ENCODE data around the gene TMEM171.

DNA sequence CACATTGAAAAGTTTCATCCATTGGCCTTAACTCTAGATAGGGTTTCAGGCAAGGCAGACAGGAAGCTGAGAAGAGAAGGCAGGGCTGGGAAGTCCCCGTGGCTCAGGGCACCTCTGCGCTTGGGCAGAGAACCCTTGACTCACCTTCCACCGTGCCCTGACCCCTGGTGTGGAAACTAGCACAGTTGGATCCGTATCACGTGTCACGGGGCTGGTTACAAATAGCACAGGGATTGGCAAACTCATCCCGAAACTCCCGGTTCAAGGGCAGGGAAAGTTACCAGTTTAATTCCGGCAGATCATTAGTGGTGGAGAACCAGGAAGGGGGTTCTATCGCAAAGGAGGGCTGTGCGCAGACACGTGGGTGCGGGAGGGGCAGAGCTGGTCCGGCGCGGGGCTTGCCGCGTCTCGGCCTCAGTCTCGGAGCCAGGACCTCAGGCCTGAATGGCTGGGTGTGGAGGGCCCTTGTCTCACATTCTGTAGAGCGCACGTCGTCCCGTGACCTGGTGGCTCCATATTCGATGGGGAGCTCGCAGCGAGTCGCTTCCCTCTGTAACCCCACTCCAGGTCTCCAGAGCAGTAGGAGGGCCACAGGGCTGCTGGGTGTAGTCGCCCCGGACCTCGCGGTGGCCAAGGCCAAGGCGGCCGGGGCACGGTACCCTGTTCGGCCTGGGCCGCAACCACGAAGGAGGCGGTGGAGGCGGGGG is 771 bp upstream of the TMEM171 start:
- TF ChIP-seq POLR2AphosphoS5 (IDR thresholded peaks at IDR 0.05; ENCODE audit: low read depth, low read length): no peak
- no peak for TF ChIP-seq KDM1A (IDR thresholded peaks at IDR 0.05; ENCODE audit: borderline replicate concordance, low read length)
- no peak for TF ChIP-seq ZNF274 (IDR thresholded peaks at IDR 0.05; ENCODE audit: borderline replicate concordance, extremely low read depth, low read length)
- TF ChIP-seq, protein P1, sequence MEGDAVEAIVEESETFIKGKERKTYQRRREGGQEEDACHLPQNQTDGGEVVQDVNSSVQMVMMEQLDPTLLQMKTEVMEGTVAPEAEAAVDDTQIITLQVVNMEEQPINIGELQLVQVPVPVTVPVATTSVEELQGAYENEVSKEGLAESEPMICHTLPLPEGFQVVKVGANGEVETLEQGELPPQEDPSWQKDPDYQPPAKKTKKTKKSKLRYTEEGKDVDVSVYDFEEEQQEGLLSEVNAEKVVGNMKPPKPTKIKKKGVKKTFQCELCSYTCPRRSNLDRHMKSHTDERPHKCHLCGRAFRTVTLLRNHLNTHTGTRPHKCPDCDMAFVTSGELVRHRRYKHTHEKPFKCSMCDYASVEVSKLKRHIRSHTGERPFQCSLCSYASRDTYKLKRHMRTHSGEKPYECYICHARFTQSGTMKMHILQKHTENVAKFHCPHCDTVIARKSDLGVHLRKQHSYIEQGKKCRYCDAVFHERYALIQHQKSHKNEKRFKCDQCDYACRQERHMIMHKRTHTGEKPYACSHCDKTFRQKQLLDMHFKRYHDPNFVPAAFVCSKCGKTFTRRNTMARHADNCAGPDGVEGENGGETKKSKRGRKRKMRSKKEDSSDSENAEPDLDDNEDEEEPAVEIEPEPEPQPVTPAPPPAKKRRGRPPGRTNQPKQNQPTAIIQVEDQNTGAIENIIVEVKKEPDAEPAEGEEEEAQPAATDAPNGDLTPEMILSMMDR (IDR thresholded peaks at IDR 0.05; ENCODE audit: control extremely low read depth in 1 of 3, insufficient read depth in 1 of 3, low read depth in 1 of 3, low read length in 3 of 3): no peak
